HAP-1 (cell line): ENCODE results near the gene PAM16.

Experiments used
- DNase-seq, 2 experiments: peaks; one replicate each; pipeline ENCODE4 v3.0.0-alpha.2; 2016 to 2020; ENCODE audit warnings: low spot score in 2 of 2
- H3K27me3 ChIP-seq: fragments of 250-450 bp; sonication (Bioruptor Pico); 2 replicates; pipeline ENCODE4 v1.5.1; 2020; ENCODE audit warnings: low read depth, mild to moderate bottlenecking, moderate library complexity
- H3K36me3 ChIP-seq: fragments of 250-450 bp; sonication (Bioruptor Pico); replicated peaks from 2 replicates; pipeline ENCODE4 v1.5.1; 2020; ENCODE audit warnings: mild to moderate bottlenecking
- H3K4me1 ChIP-seq: fragments of 250-450 bp; sonication (Bioruptor Pico); 2 replicates; pipeline ENCODE4 v1.5.1; 2020; ENCODE audit warnings: mild to moderate bottlenecking
- H3K4me3 ChIP-seq: fragments of 250-450 bp; sonication (Bioruptor Pico); 2 replicates; pipeline ENCODE4 v1.5.1; 2020; ENCODE audit warnings: mild to moderate bottlenecking, moderate library complexity
- H3K9me3 ChIP-seq: fragments of 250-450 bp; sonication (Bioruptor Pico); 2 replicates; pipeline ENCODE4 v1.5.1; 2020; ENCODE audit warnings: mild to moderate bottlenecking, moderate library complexity
- in situ Hi-C: fragments of 300-500 bp; cut with MboI; formaldehyde crosslinking; loops from 3 replicates; pipeline ENCODE4 v1.14.3; 2020; ENCODE audit warnings: low sequenced_read_pairs, inconsistent platforms, mixed read lengths

PAM16 gene

GRCh38 chr16:4386951-4387565 lies 35.9 kb upstream of the PAM16 start:
- Histone ChIP-seq H3K4me3 (no peak overlapping the region), H3K9me3 (no peaks in the 10 kb centered on the region), H3K4me1 (no peaks in the 10 kb centered on the region), H3K36me3 (peaks cover 9% of the 10 kb centered on the region; the same call in 1 of the 2 replicates), H3K27me3 (no peaks in the 10 kb centered on the region)
- no peak for DNase-seq
- in situ Hi-C loops: no loop called here

GRCh38 chr16:4386451-4386805 lies 35.3 kb upstream of the PAM16 start:
- in situ Hi-C loops: no loop called here
- Histone ChIP-seq H3K4me3 (no peak overlapping the region), H3K4me1 (no peaks in the 10 kb centered on the region), H3K27me3 (no peaks in the 10 kb centered on the region), H3K36me3 (peaks cover 9% of the 10 kb centered on the region; the same call in 1 of the 2 replicates), H3K9me3 (no peaks in the 10 kb centered on the region)
- DNase-seq: no peak

DNA sequence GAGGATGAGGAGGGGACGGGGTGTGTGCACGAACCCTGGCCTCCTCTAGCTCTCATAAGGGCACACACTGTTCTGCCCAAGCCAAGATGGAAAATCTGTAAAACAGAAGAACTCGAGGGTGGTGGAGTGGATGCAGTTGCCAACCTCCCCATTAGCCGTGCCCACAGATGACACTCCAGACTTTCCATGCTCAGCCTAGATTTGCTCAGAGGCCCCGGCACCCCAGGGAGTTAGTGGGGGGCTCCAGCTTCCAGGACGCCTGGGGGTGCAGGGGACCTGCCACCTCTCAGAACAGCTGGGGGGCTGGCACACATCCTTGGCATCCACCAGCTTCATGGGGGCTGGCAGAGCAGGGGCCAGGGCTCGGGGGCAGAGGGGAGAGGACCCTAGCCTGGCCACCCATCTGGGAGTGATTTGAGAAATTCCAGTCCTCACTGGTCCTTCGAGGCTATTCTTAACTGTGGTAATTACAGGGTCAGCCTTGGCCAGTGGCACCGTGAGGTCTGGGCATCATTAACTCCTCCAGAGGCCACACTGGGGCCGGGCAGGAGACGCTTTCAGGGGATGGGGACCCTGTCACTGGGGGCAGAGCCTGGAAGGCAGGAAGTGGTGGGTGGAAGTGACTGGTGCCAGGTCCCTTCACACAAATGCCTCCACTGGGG lies 34.8 kb upstream of the PAM16 start:
- Histone ChIP-seq H3K4me1 (no peaks in the 10 kb centered on the region), H3K9me3 (no peaks in the 10 kb centered on the region), H3K36me3 (peaks cover 9% of the 10 kb centered on the region; the same call in 1 of the 2 replicates), H3K27me3 (no peaks in the 10 kb centered on the region), H3K4me3 (no peak overlapping the region)
- in situ Hi-C loops: no loop called here
- no peak for DNase-seq

- DNase-seq: no peak
- peaks cover 9% of the 10 kb centered on the region; the same call in 1 of the 2 replicates for H3K36me3 ChIP-seq
- in situ Hi-C loops: no loop called here
Observed at GRCh38 chr16:4385066-4385788, 34.1 kb upstream of the PAM16 start.

GRCh38 chr16:4384509-4384942 lies 33.4 kb upstream of the PAM16 start:
- H3K27me3 ChIP-seq: no peaks in the 10 kb centered on the region
- no peaks in the 10 kb centered on the region for H3K9me3 ChIP-seq
- no peaks in the 10 kb centered on the region for H3K4me1 ChIP-seq
- peaks cover 9% of the 10 kb centered on the region; the same call in 1 of the 2 replicates for H3K36me3 ChIP-seq
- no peak overlapping the region for H3K4me3 ChIP-seq
- in situ Hi-C loops: no loop called here
- no peak for DNase-seq

More at GRCh38 chr16:4385066-4385788, 34.1 kb upstream of the PAM16 start:
- no peaks in the 10 kb centered on the region for H3K27me3 ChIP-seq
- H3K4me1 ChIP-seq: no peaks in the 10 kb centered on the region
- no peaks in the 10 kb centered on the region for H3K9me3 ChIP-seq
- H3K4me3 ChIP-seq: no peak overlapping the region

DNA sequence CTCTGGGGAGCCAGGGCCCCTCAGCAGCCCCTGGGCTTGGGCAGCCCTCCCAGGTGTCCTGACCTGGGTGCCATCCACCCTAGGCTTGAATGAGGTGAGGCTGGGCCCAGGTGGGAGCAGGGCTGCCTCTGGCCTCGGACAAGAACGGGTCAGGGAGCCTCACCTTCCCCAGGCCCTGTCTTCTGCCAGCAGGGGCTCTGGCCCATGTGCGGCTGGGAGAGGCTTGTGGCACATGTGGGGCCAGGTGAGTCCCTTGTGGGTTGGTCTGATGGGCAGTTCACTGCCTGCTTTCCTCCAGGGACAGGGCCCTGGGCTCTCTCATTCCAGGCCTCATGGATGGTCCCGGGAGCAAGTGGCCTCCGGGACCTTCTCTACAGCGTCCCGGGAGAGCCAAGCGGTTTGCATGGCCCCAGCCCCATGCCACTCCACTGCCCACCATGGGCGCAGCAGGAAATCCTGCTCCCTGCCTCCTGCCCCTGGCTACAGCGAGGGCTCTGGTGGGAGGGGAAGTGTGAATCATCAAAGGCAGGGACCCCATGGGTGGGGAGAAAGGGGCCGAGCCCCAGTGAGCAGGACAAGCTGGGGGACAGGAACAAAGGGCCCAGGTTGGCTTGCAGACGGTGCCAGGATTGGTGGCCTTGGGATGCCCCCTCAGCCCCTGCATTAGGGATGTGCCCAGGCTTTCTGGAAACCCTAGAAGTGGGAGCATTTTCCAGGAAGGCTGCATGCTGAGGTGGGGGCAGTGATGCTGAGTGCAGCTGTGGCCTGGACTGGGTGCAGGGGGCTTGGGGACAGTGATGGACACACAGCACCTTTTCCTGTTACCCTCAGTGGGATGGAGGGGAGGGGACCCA lies 32.7 kb upstream of the PAM16 start:
- H3K4me1 ChIP-seq: no peaks in the 10 kb centered on the region
- H3K9me3 ChIP-seq: no peaks in the 10 kb centered on the region
- no peak overlapping the region for H3K4me3 ChIP-seq
- peaks cover 9% of the 10 kb centered on the region; the same call in 1 of the 2 replicates for H3K36me3 ChIP-seq
- in situ Hi-C loops: no loop called here
- DNase-seq: no peak
- H3K27me3 ChIP-seq: no peaks in the 10 kb centered on the region

GRCh38 chr16:4382795-4383357 lies 31.8 kb upstream of the PAM16 start:
- Histone ChIP-seq H3K4me3 (no peak overlapping the region), H3K4me1 (no peaks in the 10 kb centered on the region), H3K9me3 (no peaks in the 10 kb centered on the region), H3K27me3 (no peaks in the 10 kb centered on the region), H3K36me3 (peaks cover 3% of the 10 kb centered on the region; the same call in 1 of the 2 replicates)
- in situ Hi-C loops: no loop called here
- DNase-seq: no peak

DNA sequence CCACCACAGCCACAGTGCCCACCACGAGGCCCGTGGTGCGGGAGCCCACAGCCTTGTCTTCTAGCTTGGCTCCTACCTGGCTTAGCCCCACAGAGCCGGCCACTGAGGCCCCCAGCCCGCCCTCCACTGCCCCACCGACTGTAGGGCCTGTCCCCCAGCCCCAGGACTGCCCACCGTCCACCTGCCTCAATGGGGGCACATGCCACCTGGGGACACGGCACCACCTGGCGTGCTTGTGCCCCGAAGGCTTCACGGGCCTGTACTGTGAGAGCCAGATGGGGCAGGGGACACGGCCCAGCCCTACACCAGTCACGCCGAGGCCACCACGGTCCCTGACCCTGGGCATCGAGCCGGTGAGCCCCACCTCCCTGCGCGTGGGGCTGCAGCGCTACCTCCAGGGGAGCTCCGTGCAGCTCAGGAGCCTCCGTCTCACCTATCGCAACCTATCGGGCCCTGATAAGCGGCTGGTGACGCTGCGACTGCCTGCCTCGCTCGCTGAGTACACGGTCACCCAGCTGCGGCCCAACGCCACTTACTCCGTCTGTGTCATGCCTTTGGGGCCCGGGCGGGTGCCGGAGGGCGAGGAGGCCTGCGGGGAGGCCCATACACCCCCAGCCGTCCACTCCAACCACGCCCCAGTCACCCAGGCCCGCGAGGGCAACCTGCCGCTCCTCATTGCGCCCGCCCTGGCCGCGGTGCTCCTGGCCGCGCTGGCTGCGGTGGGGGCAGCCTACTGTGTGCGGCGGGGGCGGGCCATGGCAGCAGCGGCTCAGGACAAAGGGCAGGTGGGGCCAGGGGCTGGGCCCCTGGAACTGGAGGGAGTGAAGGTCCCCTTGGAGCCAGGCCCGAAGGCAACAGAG lies 31.0 kb upstream of the PAM16 start:
- Histone ChIP-seq H3K36me3 (no peaks in the 10 kb centered on the region), H3K4me3 (no peak overlapping the region), H3K9me3 (no peaks in the 10 kb centered on the region), H3K4me1 (no peaks in the 10 kb centered on the region), H3K27me3 (no peaks in the 10 kb centered on the region)
- in situ Hi-C loops: no loop called here
- DNase-seq: no peak

- Histone ChIP-seq H3K27me3 (no peaks in the 10 kb centered on the region), H3K4me3 (no peak overlapping the region), H3K9me3 (no peaks in the 10 kb centered on the region), H3K36me3 (no peaks in the 10 kb centered on the region), H3K4me1 (no peaks in the 10 kb centered on the region)
- in situ Hi-C loops: no loop called here
- no peak for DNase-seq
Observed at GRCh38 chr16:4381072-4381934, 30.2 kb upstream of the PAM16 start.

- no peaks in the 10 kb centered on the region for H3K27me3 ChIP-seq
- no peaks in the 10 kb centered on the region for H3K36me3 ChIP-seq
- H3K9me3 ChIP-seq: no peaks in the 10 kb centered on the region
- no peak for DNase-seq
- in situ Hi-C loops: no loop called here
- no peaks in the 10 kb centered on the region for H3K4me1 ChIP-seq
- H3K4me3 ChIP-seq: no peak overlapping the region
Observed at GRCh38 chr16:4380119-4381063, 29.3 kb upstream of the PAM16 start.

GRCh38 chr16:4378999-4379690 lies 28.0 kb upstream of the PAM16 start:
- H3K4me1 ChIP-seq: no peaks in the 10 kb centered on the region

More at GRCh38 chr16:4378999-4379690, 28.0 kb upstream of the PAM16 start:
- in situ Hi-C loops: no loop called here
- Histone ChIP-seq H3K9me3 (no peaks in the 10 kb centered on the region), H3K27me3 (no peaks in the 10 kb centered on the region), H3K4me3 (no peak overlapping the region), H3K36me3 (no peaks in the 10 kb centered on the region)
- no peak for DNase-seq
